Natural killer cell treated with Interleukin-12 subunit alpha and Interleukin-12 subunit beta and Interleukin-15 and Interleukin-18, amount 100 ng/mL, for 72 hours (primary cell): ENCODE results near the gene LRIG1. TPM values are rescaled to one million over a fixed set of nuclear protein-coding genes. Genes with fewer than 3 reads are reported as not detected.

Source experiments
- ATAC-seq, 2 donors: fragments of 150-1000 bp; cut with Tn5 transposase in 1 of 2; sonication (Bioruptor Pico), chemical (Tn5 transposase) in 1 of 2; 2 replicates each; pipeline ENCODE4 v1.10.0; 2021
- DNase-seq: peaks from one replicate; pipeline ENCODE4 v3.0.0; 2022; ENCODE audit warnings: low spot score
- H3K27ac Mint-ChIP-seq, 2 donors: 1 replicate in 1 of 2; 2 replicates in 1 of 2; pipeline ENCODE4 v1.8.0; 2022; ENCODE audit warnings: mixed read lengths in 2 of 2, mild to moderate bottlenecking in 1 of 2, moderate library complexity in 1 of 2
- H3K27me3 Mint-ChIP-seq, 2 donors: 1 replicate in 1 of 2; 2 replicates in 1 of 2; pipeline ENCODE4 v1.8.0; 2022; ENCODE audit warnings: mixed read lengths in 2 of 2
- H3K36me3 Mint-ChIP-seq: one replicate; pipeline ENCODE4 v1.8.0; 2022; ENCODE audit warnings: mixed read lengths
- H3K4me1 Mint-ChIP-seq, 2 donors: 1 replicate in 1 of 2; 2 replicates in 1 of 2; pipeline ENCODE4 v1.8.0; 2022; ENCODE audit warnings: low read depth in 2 of 2, mixed read lengths in 2 of 2, mild to moderate bottlenecking in 1 of 2
- H3K4me3 Mint-ChIP-seq: one replicate; pipeline ENCODE4 v1.8.0; 2022; ENCODE audit warnings: mixed read lengths
- H3K9me3 Mint-ChIP-seq: 2 replicates; pipeline ENCODE4 v1.8.0; 2022; ENCODE audit warnings: mixed read lengths
- total RNA-seq, 2 donors: library from RNA; stranded (reverse); gene quantifications; one replicate each; pipeline ENCODE4 v1.2.3, GENCODE V29; 2022

LRIG1 gene
- total RNA-seq, 2 donors from 2014 or later, result 21.6 to 41.1 TPM

- Mint-ChIP-seq H3K9me3 (no peaks in the 10 kb centered on the region), H3K36me3 (peaks cover 7% of the 10 kb centered on the region), H3K27ac (peak overlapping the region in 1 of 2 donors; percentile 6), H3K4me3 (no peak overlapping the region), H3K27me3 (peaks cover 7 to 14% of the 10 kb centered on the region in 2 donors), H3K4me1 (peaks cover 0 to 4% of the 10 kb centered on the region in 2 donors)
- ATAC-seq (no peak), DNase-seq (no peak)
Measured at GRCh38 chr3:66450390-66451022, 50.3 kb downstream of the LRIG1 start.

GRCh38 chr3:66449411-66449974 lies 51.3 kb downstream of the LRIG1 start:
- Mint-ChIP-seq H3K27me3 (peaks cover 7 to 14% of the 10 kb centered on the region in 2 donors), H3K9me3 (no peaks in the 10 kb centered on the region), H3K4me1 (peaks cover 0 to 4% of the 10 kb centered on the region in 2 donors), H3K4me3 (no peak overlapping the region), H3K27ac (no peak overlapping the region), H3K36me3 (peaks cover 7% of the 10 kb centered on the region)
- ATAC-seq, result no peak
- no peak for DNase-seq

GRCh38 chr3:66444146-66444644 lies 56.6 kb downstream of the LRIG1 start:
- peaks cover 19 to 23% of the 10 kb centered on the region in 2 donors for H3K4me1 Mint-ChIP-seq

GRCh38 chr3:66443118-66443803 lies 57.6 kb downstream of the LRIG1 start:
- Mint-ChIP-seq H3K4me1 (peaks cover 23 to 24% of the 10 kb centered on the region in 2 donors), H3K27me3 (peaks cover 0 to 6% of the 10 kb centered on the region in 2 donors), H3K27ac (no peak overlapping the region), H3K36me3 (no peaks in the 10 kb centered on the region), H3K9me3 (no peaks in the 10 kb centered on the region), H3K4me3 (no peak overlapping the region)
- DNase-seq, result no peak
- ATAC-seq, result no peak

More at GRCh38 chr3:66444146-66444644, 56.6 kb downstream of the LRIG1 start:
- no peak for DNase-seq
- no peak for ATAC-seq
- H3K9me3 Mint-ChIP-seq, result no peaks in the 10 kb centered on the region
- peaks cover 0 to 7% of the 10 kb centered on the region in 2 donors for H3K27me3 Mint-ChIP-seq
- no peaks in the 10 kb centered on the region for H3K36me3 Mint-ChIP-seq
- no peak overlapping the region for H3K4me3 Mint-ChIP-seq
- H3K27ac Mint-ChIP-seq, result no peak overlapping the region

GRCh38 chr3:66442254-66443117 lies 58.3 kb downstream of the LRIG1 start:
- Mint-ChIP-seq H3K27me3 (peaks cover 0 to 7% of the 10 kb centered on the region in 2 donors), H3K9me3 (no peaks in the 10 kb centered on the region), H3K36me3 (no peaks in the 10 kb centered on the region), H3K4me1 (peaks cover 23 to 26% of the 10 kb centered on the region in 2 donors), H3K4me3 (no peak overlapping the region), H3K27ac (no peak overlapping the region)
- ATAC-seq (no peak), DNase-seq (no peak)

GRCh38 chr3:66441692-66442091 lies 59.1 kb downstream of the LRIG1 start:
- Mint-ChIP-seq H3K9me3 (no peaks in the 10 kb centered on the region), H3K4me1 (peaks cover 23 to 27% of the 10 kb centered on the region in 2 donors), H3K27me3 (peaks cover 0 to 11% of the 10 kb centered on the region in 2 donors), H3K27ac (no peak overlapping the region), H3K36me3 (no peaks in the 10 kb centered on the region), H3K4me3 (no peak overlapping the region)
- no peak for ATAC-seq
- no peak for DNase-seq

GRCh38 chr3:66441129-66441528 lies 59.7 kb downstream of the LRIG1 start:
- ATAC-seq (no peak), DNase-seq (no peak)
- no peaks in the 10 kb centered on the region for H3K36me3 Mint-ChIP-seq
- no peak overlapping the region for H3K4me3 Mint-ChIP-seq
- H3K27ac Mint-ChIP-seq, result peak overlapping the region in 1 of 2 donors; percentile 36
- peaks cover 0 to 11% of the 10 kb centered on the region in 2 donors for H3K27me3 Mint-ChIP-seq
- peaks cover 23 to 27% of the 10 kb centered on the region in 2 donors for H3K4me1 Mint-ChIP-seq
- H3K9me3 Mint-ChIP-seq, result no peaks in the 10 kb centered on the region

GRCh38 chr3:66439666-66440344 lies 61.0 kb downstream of the LRIG1 start:
- H3K36me3 Mint-ChIP-seq, result no peaks in the 10 kb centered on the region
- peaks cover 0 to 11% of the 10 kb centered on the region in 2 donors for H3K27me3 Mint-ChIP-seq
- H3K27ac Mint-ChIP-seq, result no peak overlapping the region
- no peak for DNase-seq
- no peaks in the 10 kb centered on the region for H3K9me3 Mint-ChIP-seq
- H3K4me1 Mint-ChIP-seq, result peaks cover 23 to 27% of the 10 kb centered on the region in 2 donors
- ATAC-seq, result no peak
- no peak overlapping the region for H3K4me3 Mint-ChIP-seq

GRCh38 chr3:66438046-66438445 lies 62.8 kb downstream of the LRIG1 start:
- Mint-ChIP-seq H3K27ac (no peak overlapping the region), H3K4me3 (no peak overlapping the region), H3K36me3 (no peaks in the 10 kb centered on the region), H3K27me3 (peaks cover 0 to 11% of the 10 kb centered on the region in 2 donors), H3K4me1 (peaks cover 23 to 27% of the 10 kb centered on the region in 2 donors), H3K9me3 (no peaks in the 10 kb centered on the region)
- ATAC-seq (no peak), DNase-seq (no peak)

- H3K9me3 Mint-ChIP-seq, result no peaks in the 10 kb centered on the region
- H3K36me3 Mint-ChIP-seq, result no peaks in the 10 kb centered on the region
- DNase-seq (no peak), ATAC-seq (no peak)
- peaks cover 0 to 11% of the 10 kb centered on the region in 2 donors for H3K27me3 Mint-ChIP-seq
- no peak overlapping the region for H3K4me3 Mint-ChIP-seq
- peaks cover 23 to 27% of the 10 kb centered on the region in 2 donors for H3K4me1 Mint-ChIP-seq
- H3K27ac Mint-ChIP-seq, result no peak overlapping the region
Measured at GRCh38 chr3:66437341-66437929, 63.4 kb downstream of the LRIG1 start.

- Mint-ChIP-seq H3K27ac (no peak overlapping the region), H3K9me3 (no peaks in the 10 kb centered on the region), H3K4me3 (no peak overlapping the region), H3K36me3 (no peaks in the 10 kb centered on the region), H3K27me3 (peaks cover 0 to 8% of the 10 kb centered on the region in 2 donors), H3K4me1 (peaks cover 18 to 23% of the 10 kb centered on the region in 2 donors)
- no peak for DNase-seq
- no peak for ATAC-seq
Measured at GRCh38 chr3:66435989-66436388, 64.8 kb downstream of the LRIG1 start.

- H3K27me3 Mint-ChIP-seq, result peaks cover 0 to 6% of the 10 kb centered on the region in 2 donors
- no peak for ATAC-seq
- no peaks in the 10 kb centered on the region for H3K9me3 Mint-ChIP-seq
- H3K4me3 Mint-ChIP-seq, result no peak overlapping the region
- no peak for DNase-seq
- H3K4me1 Mint-ChIP-seq, result peaks cover 5 to 14% of the 10 kb centered on the region in 2 donors
- no peak overlapping the region for H3K27ac Mint-ChIP-seq
- H3K36me3 Mint-ChIP-seq, result no peaks in the 10 kb centered on the region
Measured at GRCh38 chr3:66434726-66435125, 66.1 kb downstream of the LRIG1 start.

GRCh38 chr3:66433522-66433782 lies 67.4 kb downstream of the LRIG1 start:
- Mint-ChIP-seq H3K4me3 (no peak overlapping the region), H3K27ac (peak overlapping the region in 1 of 2 donors; percentile 42), H3K36me3 (no peaks in the 10 kb centered on the region), H3K27me3 (peaks cover 0 to 6% of the 10 kb centered on the region in 2 donors), H3K4me1 (peaks cover 0 to 3% of the 10 kb centered on the region in 2 donors), H3K9me3 (no peaks in the 10 kb centered on the region)
- DNase-seq, result no peak
- ATAC-seq, result no peak
